ENCODE measurements around the gene PRSS57.
"Not testable (repeated sequence)": the region's sequence is repeated elsewhere in the genome, so short reads cannot be mapped to it uniquely, and the experiment has no call there.

PRSS57 gene

GRCh38 chr19:688992-689391 lies 6.3 kb downstream of the PRSS57 start:
- no peak for DNase-seq

DNA sequence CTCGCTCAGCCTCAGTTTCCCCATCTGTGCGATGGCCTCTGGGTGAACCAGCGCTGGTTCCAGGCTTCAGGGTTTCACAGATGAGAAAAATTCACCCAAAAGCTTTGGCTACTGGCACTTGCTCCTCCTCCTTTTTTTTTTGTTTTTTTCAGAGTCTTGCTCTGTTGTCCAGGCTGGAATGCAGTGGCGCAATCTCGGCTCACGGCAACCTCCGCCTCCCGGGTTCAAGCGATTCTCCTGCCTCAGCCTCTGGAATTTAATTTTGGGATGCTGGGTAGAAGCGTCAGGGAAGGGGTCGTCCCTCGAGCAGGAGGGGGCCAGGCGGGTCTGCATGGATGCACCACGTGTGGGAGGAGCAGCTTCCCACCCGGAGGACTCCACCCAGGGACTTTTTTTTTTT lies 7.0 kb downstream of the PRSS57 start:
- DNase-seq, result no peak

GRCh38 chr19:687569-688166 lies 7.6 kb downstream of the PRSS57 start:
- DNase-seq, result no peak

DNA sequence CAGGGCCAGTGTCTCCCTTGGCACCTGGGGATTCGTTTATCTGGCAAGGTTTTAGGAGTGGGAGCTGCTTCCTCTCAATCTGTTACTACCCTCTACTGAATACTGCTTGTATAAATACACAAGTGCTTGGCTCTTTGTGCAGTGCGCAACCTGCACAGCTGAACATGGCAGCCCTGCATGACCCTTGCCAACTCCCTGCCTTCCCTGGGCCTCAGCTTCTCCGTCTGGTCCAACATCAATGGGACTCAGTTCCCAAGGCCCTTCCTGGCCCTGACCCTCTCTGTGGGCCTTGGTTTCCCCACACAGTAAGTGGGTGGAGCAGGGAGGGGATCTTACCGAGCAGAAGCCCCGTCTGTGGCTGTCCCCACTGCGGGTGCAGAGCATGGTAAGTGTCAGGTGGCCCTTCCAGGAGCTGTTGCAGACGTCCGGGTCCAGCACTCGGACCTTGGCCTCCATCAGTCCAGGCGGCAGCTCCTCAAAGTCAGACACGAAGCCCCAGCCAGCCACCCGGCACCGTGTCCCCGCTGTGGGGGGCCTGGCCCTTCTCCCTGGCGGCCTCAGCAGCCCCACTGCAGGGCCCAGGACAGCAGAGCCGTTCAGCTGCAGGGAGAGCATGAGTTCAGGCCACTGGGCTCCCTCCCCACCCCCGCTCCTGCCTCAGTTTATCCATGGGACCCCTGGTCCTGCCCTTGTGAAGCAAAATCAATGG lies 8.5 kb downstream of the PRSS57 start:
- DNase-seq, result no peak

GRCh38 chr19:685454-685931 lies 9.8 kb downstream of the PRSS57 start:
- no peak for DNase-seq

- DNase-seq, result no peak
Observed at GRCh38 chr19:682678-683320, 12.5 kb downstream of the PRSS57 start.

DNA sequence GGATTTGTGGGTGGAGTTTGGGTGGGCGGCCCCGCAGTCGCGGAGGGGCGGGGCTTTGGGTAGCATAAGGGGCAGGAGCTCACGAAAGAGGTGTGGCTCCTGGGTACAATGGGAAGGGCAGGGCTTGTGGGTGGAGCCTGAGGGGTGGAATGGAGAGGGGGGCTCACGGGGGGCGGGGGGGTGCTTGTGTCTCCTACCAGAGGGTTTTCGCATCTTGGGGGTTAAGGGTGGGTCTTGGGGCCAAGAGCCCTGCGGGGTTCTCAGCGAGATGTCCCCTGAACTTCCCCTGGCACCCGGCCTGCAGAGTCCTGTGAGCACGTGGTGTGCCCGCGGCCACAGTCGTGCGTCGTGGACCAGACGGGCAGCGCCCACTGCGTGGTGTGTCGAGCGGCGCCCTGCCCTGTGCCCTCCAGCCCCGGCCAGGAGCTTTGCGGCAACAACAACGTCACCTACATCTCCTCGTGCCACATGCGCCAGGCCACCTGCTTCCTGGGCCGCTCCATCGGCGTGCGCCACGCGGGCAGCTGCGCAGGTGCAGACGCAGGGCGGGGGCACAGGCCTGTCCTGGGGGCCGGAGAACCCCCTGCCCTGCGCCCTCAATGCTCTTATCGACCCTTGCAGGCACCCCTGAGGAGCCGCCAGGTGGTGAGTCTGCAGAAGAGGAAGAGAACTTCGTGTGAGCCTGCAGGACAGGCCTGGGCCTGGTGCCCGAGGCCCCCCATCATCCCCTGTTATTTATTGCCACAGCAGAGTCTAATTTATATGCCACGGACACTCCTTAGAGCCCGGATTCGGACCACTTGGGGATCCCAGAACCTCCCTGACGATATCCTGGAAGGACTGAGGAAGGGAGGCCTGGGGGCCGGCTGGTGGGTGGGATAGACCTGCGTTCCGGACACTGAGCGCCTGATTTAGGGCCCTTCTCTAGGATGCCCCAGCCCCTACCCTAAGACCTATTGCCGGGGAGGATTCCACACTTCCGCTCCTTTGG lies 13.9 kb downstream of the PRSS57 start:
- peak in 5 of 6 experiments; percentile 24 to 63 (median 53) for DNase-seq

DNA sequence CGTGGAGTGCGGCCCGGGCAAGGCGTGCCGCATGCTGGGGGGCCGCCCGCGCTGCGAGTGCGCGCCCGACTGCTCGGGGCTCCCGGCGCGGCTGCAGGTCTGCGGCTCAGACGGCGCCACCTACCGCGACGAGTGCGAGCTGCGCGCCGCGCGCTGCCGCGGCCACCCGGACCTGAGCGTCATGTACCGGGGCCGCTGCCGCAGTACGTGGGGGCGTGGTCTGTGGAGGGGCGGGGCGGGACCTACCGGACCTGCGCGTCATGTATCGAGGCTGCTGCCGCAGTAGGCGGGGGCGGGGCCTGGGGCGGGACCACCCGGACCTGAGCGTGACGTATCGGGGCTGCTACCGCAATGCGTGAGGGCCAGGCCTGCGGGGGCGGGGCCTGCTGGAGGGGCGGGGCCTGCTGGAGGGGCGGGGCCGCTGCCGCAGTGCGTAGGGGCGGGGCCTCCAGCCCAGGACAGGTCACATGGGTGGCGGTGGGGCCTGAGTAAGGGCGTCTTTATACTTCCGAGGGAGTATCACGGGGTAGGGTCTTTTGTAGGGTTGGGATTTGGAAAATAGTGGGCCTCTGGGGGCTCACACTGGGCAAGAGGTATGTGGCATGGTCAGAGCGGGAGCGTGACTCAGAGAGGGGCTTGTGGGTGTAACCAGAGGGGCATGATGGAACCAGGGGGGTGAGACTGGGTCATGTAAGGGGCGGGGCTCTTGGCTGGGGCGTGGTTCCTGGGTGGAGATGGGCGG lies 14.8 kb downstream of the PRSS57 start:
- DNase-seq, result peak; percentile 96 to 100 (median 100)

DNA sequence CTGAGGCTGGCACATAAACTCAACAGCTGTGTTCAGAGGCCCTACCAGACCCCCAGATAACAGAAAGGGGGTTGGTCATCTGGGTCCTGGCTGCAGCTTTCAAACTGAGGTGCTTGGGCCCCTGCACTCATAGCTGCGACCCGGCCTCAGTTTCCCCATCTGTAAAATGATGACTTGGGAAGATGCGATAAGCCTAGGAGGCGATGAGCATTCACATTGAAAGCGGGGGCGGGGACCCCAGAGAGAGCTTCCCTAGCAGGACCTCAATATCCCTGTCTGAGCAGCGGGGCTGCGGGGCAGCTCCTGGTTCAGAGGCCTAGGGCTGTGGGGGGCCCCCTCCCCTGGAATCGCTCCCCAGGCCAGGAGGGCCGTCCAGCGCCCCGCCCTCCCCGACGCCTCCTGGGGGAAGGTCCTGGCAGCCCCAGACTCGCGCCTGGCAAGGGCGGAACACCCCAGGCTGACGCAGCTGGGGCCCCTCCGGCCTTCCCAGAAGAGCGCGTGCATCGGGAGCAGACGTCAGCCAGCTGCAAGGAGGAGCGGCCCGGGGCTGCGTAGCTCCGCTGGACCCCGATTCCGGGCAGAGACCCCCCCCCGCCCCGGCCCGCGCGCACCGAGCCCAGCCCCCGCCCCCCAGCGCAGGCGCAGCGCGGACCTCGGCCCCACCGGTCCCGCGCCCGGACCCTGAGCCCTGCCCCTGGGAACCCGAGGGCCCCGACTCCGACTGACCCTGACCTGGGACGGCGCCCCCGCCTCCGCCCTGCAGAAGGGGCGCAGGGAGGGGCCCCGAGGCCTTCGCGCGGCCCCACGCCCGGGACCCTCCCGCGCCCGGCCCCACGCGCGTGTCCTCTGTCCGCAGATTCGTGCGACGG lies 15.6 kb downstream of the PRSS57 start:
- peak in 4 of 6 experiments; percentile 9 to 49 (median 28) for DNase-seq

GRCh38 chr19:678791-679388 lies 16.4 kb downstream of the PRSS57 start:
- no peak for DNase-seq

DNA sequence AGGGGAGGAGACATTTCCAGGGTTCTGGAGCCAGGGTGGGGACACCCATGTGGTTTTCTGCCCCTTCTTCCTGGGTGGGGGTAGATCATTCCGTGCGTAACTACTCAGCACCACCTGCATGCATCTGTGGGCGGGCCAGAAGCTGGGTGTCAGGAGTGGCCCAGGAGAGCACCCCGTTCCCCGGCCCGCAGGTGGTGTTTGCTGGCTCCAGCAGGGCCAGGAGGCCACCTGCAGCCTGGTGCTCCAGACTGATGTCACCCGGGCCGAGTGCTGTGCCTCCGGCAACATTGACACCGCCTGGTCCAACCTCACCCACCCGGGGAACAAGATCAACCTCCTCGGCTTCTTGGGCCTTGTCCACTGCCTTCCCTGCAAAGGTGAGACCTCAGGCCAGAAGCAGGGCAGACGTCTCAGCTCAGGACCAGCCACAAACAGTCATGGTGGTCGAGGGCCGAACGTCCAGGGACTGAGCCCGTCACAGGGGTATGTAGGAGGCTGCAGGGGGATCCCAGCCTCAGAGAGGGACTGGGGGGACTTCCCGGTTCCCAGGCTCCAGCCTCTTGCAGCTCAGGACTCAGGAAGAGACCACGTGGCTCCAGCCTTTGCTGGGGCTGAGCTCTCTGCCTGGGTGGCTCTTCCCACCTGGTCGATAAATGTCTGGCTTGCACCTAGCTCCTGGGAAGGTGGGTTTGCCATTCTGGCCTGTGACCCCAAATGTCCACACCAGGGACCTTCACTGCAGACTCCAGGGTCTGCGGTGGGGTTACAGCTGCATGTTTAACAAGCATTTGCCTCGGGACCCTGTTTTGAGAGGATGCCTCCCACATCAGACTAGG lies 17.4 kb downstream of the PRSS57 start:
- no peak for DNase-seq

DNA sequence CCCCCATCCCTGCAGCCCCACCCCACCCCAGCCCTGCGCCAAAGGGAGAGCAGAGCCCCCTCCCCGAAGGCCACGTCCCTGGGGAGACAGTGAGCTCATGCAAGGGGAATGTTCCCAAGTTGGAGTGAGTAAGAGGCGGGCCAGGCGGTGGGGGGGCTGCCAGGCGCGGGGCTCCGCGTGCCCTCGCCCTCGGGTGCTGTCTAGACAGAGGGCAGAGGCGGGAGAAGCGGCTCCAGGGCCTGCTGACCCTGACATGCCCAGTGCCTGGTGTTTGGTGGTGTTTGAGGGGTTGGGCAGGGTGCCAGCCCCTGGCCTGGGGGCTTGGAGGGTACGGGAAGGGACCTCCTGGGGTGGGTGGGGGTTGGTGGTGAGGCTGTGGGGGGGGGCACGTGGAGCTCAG lies 18.1 kb downstream of the PRSS57 start:
- no peak for DNase-seq

DNA sequence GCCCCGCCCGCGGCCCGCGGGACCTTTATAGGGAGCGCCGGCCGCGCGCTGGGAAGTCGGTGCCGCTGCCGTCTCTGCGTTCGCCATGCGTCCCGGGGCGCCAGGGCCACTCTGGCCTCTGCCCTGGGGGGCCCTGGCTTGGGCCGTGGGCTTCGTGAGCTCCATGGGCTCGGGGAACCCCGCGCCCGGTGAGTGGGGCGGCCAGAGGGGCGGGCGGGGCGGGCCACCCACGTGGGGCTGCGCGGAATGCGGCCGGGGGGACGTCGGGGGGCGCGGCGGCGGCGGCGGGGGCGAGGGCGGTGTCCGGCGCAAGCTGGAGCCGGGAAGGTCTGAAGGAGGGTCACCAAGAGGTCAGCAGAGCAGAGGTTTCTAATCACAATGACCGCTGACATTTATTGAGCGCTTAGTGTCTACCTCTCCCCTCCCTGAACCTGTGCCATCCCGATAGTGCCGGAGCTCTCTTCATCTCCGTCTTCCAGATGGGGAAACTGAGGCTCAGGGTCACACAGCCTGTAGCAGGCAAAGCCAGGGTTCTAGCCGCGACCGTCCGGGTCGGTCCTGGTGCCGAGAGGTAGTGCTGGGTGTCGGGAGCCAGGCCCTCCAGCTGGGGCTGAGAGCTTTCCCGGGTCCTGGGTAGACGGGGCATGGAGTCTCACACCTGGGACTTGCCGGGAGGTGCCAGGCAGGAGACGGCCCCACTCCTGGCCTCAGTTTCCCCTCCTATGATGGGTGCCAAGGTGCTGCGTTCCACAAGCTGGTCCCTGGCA lies 18.7 kb downstream of the PRSS57 start, which contains the start of gene FSTL3:
Gene FSTL3 (plus strand): TSS at position 54 of the 767 bp plus-strand sequence. CDS start 32 bp downstream, at position 86.
- DNase-seq, result no peak

GRCh38 chr19:676007-676338 lies 19.3 kb downstream of the PRSS57 start:
- no peak for DNase-seq

GRCh38 chr19:674282-675151 lies 20.7 kb downstream of the PRSS57 start:
- DNase-seq, result no peak

DNA sequence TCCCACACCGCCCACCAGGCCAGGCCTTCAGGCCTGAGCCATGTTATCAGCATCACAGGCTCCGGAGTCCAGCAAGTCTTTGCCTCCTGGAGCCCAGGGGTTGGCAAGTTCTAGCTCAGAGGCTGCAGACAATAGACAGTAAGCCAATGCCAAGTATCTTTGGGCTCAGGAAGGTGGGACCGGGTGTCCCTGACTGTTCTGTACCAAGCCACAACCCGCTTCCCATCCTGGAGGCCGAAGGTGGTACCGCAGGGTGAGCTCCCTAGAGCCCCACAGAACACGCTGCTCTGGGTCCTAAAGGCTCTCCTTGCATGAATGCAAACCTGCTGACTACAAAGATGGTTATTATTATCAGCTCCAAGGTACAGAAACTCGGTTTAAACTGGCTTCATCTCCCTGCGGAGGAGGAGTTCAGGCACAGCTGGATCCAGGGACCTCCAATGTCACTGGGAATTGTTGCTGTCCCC lies 24.6 kb downstream of the PRSS57 start:
- no peak for DNase-seq

DNA sequence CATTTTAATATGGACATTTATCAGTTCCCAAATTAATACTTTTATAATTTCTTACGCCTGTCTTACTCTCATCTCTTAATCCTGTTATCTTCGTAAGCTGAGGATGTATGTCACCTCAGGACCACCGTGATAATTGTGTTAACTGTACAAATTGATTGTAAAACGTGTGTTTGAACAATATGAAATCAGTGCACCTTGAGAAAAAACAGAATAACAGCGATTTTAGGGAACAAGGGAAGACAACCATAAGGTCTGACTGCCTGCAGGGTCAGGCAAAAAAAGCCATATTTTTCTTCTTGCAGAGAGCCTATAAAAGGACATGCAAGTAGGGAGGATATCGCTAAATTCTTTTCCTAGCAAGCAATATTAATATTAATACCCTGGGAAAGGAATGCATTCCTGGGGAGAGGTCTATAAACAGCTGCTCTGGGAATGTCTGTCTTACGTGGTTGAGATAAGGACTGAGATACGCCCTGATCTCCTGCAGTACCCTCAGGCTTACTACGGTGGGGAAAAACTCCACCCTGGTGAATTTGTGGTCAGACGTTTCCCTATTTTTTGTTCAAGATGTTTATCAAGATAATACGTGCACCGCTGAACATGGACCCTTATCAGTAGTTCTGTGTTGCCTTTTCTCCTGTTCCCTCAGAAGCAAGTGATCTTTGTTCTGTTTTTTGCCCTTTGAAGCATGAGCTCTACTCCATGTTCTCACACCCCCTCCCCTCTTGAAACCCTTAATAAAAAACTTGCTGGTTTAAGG lies 26.4 kb downstream of the PRSS57 start:
- not testable (repeated sequence) for DNase-seq
